DOHH2 (cell line): ENCODE data around the gene HERC4.

ENCODE experiments used
- CTCF ChIP-seq: fragments of 200-600 bp; sonication (generic); IDR thresholded peaks from one replicate; pipeline ENCODE4 v1.5.1; 2014; ENCODE audit warnings: antibody characterized with exemption, mild to moderate bottlenecking, low read depth, low read length; ENCODE audit not compliant: poor library complexity, severe bottlenecking
- EZH2phosphoT487 ChIP-seq: fragments of 200-600 bp; sonication (generic); IDR thresholded peaks from 2 replicates; pipeline ENCODE4 v1.6.1; 2017; ENCODE audit warnings: borderline replicate concordance, mild to moderate bottlenecking, antibody characterized with exemption, low read length, moderate library complexity, mixed read lengths

- TF ChIP-seq CTCF = no peak
- no peak for TF ChIP-seq EZH2phosphoT487
Observed at GRCh38 chr10:68084469-68084868, 9.4 kb upstream of the HERC4 start.
